H1 (cell line): ENCODE measurements around the gene KLK8.

Source experiments
- ATF3 ChIP-seq: IDR thresholded peaks from 2 replicates; pipeline ENCODE4 v1.6.1; 2011; ENCODE audit warnings: low read depth, mild to moderate bottlenecking, low read length; ENCODE audit not compliant: insufficient read depth
- EP300 ChIP-seq, 2 experiments: IDR thresholded peaks; 1 replicate in 1 of 2; 2 replicates in 1 of 2; pipeline ENCODE4 v1.6.1; 2011 to 2012; ENCODE audit warnings: low read depth in 2 of 2, low read length in 2 of 2, mild to moderate bottlenecking in 2 of 2, borderline replicate concordance in 1 of 2, inconsistent platforms in 1 of 2, moderate library complexity in 1 of 2
- EZH2 ChIP-seq: fragments of 200-600 bp; sonication (generic); IDR thresholded peaks from 2 replicates; pipeline ENCODE4 v1.7.1; 2012; ENCODE audit warnings: low read depth, mild to moderate bottlenecking, moderate library complexity, low read length, inconsistent platforms; ENCODE audit not compliant: severe bottlenecking
- FOSL1 ChIP-seq: IDR thresholded peaks from 2 replicates; pipeline ENCODE4 v1.6.1; 2011; ENCODE audit warnings: mild to moderate bottlenecking, low read depth, low read length, moderate library complexity; ENCODE audit not compliant: insufficient read depth
- GTF2F1 ChIP-seq: IDR thresholded peaks from 2 replicates; pipeline ENCODE4 v1.6.1; 2012; ENCODE audit warnings: low read depth, low read length, improper control_type of control experiment, borderline replicate concordance
- JUN ChIP-seq: IDR thresholded peaks from 2 replicates; pipeline ENCODE4 v1.6.1; 2011; ENCODE audit warnings: low read depth, mild to moderate bottlenecking, improper control_type of control experiment, low read length
- MAFK ChIP-seq: IDR thresholded peaks from 2 replicates; pipeline ENCODE4 v1.6.1; 2012; ENCODE audit warnings: low read depth, mild to moderate bottlenecking, improper control_type of control experiment, low read length
- POLR2A ChIP-seq, 2 experiments: IDR thresholded peaks; 1 replicate in 1 of 2; 2 replicates in 1 of 2; pipeline ENCODE4 v1.6.1; 2011; ENCODE audit warnings: low read depth in 2 of 2, low read length in 2 of 2, mild to moderate bottlenecking in 2 of 2; ENCODE audit errors: control extremely low read depth in 1 of 2
- SRF ChIP-seq: IDR thresholded peaks from 2 replicates; pipeline ENCODE4 v1.6.1; 2011; ENCODE audit warnings: mild to moderate bottlenecking, low read depth, low read length, moderate library complexity
- TAF1 ChIP-seq: IDR thresholded peaks from 2 replicates; pipeline ENCODE4 v1.6.1; 2011; ENCODE audit warnings: mild to moderate bottlenecking, low read depth, low read length
- TCF12 ChIP-seq: IDR thresholded peaks from 2 replicates; pipeline ENCODE4 v1.6.1; 2011; ENCODE audit warnings: low read depth, mild to moderate bottlenecking, low read length
- TF ChIP-seq, protein P1 (sequence below), 3 experiments: IDR thresholded peaks; 1 replicate in 2 of 3; 2 replicates in 1 of 3; pipeline versions ENCODE4 v1.5.1 to v1.6.1; 2011; ENCODE audit warnings: low read length in 3 of 3, mild to moderate bottlenecking in 3 of 3, inconsistent platforms in 2 of 3, low read depth in 1 of 3, moderate library complexity in 1 of 3; ENCODE audit not compliant: insufficient read depth in 1 of 3; ENCODE audit errors: control extremely low read depth in 1 of 3

GRCh38 chr19:50952910-50953309, 48.5 kb downstream of the KLK8 start, which contains the start of gene KLK5:
- TF ChIP-seq POLR2A (IDR thresholded peaks at IDR 0.05; ENCODE audit: control extremely low read depth in 1 of 2, low read depth in 2 of 2, low read length in 2 of 2): no peak
- TF ChIP-seq TAF1: no peak
- TF ChIP-seq EP300 (IDR thresholded peaks at IDR 0.05; ENCODE audit: borderline replicate concordance in 1 of 2, low read depth in 2 of 2, low read length in 2 of 2): no peak
- TF ChIP-seq ATF3: no peak
- TF ChIP-seq EZH2: no peak
- TF ChIP-seq TCF12: no peak
- no peak for TF ChIP-seq MAFK
- TF ChIP-seq, protein P1, sequence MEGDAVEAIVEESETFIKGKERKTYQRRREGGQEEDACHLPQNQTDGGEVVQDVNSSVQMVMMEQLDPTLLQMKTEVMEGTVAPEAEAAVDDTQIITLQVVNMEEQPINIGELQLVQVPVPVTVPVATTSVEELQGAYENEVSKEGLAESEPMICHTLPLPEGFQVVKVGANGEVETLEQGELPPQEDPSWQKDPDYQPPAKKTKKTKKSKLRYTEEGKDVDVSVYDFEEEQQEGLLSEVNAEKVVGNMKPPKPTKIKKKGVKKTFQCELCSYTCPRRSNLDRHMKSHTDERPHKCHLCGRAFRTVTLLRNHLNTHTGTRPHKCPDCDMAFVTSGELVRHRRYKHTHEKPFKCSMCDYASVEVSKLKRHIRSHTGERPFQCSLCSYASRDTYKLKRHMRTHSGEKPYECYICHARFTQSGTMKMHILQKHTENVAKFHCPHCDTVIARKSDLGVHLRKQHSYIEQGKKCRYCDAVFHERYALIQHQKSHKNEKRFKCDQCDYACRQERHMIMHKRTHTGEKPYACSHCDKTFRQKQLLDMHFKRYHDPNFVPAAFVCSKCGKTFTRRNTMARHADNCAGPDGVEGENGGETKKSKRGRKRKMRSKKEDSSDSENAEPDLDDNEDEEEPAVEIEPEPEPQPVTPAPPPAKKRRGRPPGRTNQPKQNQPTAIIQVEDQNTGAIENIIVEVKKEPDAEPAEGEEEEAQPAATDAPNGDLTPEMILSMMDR (IDR thresholded peaks at IDR 0.05; ENCODE audit: control extremely low read depth in 1 of 3, insufficient read depth in 1 of 3, low read depth in 1 of 3, low read length in 3 of 3): no peak
- TF ChIP-seq GTF2F1: no peak
- TF ChIP-seq JUN: no peak
- TF ChIP-seq SRF: no peak
- no peak for TF ChIP-seq FOSL1
